NK-92 treated with Interleukin-12 subunit alpha and Interleukin-12 subunit beta, amount 100 ng/mL, for 24 hours (cell line): ENCODE measurements around the gene NAMPT.
"Not testable (repeated sequence)": the region's sequence is repeated elsewhere in the genome, so short reads cannot be mapped to it uniquely, and the experiment has no call there.

ENCODE experiments used
- DNase-seq: peaks from one replicate; lab custom pipeline; 2025; lab: John Stamatoyannopoulos, UW

Gene NAMPT

GRCh38 chr7:106304568-106304967 is 19.8 kb upstream of the NAMPT start:
- no peak for DNase-seq

GRCh38 chr7:106298631-106299030 is 13.8 kb upstream of the NAMPT start:
- not testable (repeated sequence) for DNase-seq

GRCh38 chr7:106298155-106298554 is 13.4 kb upstream of the NAMPT start:
- DNase-seq: not testable (repeated sequence)

- DNase-seq: no peak
Measured at GRCh38 chr7:106294334-106294733, 9.6 kb upstream of the NAMPT start.

- no peak for DNase-seq
Measured at GRCh38 chr7:106291247-106291646, 6.5 kb upstream of the NAMPT start.

- DNase-seq: no peak
Measured at GRCh38 chr7:106290319-106290718, 5.5 kb upstream of the NAMPT start.

GRCh38 chr7:106289848-106290247 is 5.1 kb upstream of the NAMPT start:
- DNase-seq: no peak

- no peak for DNase-seq
Measured at GRCh38 chr7:106288263-106288662, 3.5 kb upstream of the NAMPT start.

GRCh38 chr7:106287786-106288185 is 3.0 kb upstream of the NAMPT start:
- no peak for DNase-seq

GRCh38 chr7:106285855-106286492 is 1.2 kb upstream of the NAMPT start:
- DNase-seq: no peak

- peak; percentile 100 for DNase-seq
Measured at GRCh38 chr7:106285051-106285854, 470 bp upstream of the NAMPT start.

- peak; percentile 78 for DNase-seq
Measured at GRCh38 chr7:106283831-106284713, 711 bp downstream of the NAMPT start.

GRCh38 chr7:106283501-106283830 is 1.3 kb downstream of the NAMPT start:
- DNase-seq: no peak

GRCh38 chr7:106282852-106283251 is 1.9 kb downstream of the NAMPT start:
- DNase-seq: no peak

- DNase-seq: no peak
Measured at GRCh38 chr7:106282390-106282789, 2.4 kb downstream of the NAMPT start.

GRCh38 chr7:106281585-106282318 is 3.0 kb downstream of the NAMPT start:
- DNase-seq: no peak

GRCh38 chr7:106281127-106281526 is 3.7 kb downstream of the NAMPT start:
- DNase-seq: no peak

- no peak for DNase-seq
Measured at GRCh38 chr7:106279425-106280197, 5.2 kb downstream of the NAMPT start.

- no peak for DNase-seq
Measured at GRCh38 chr7:106278695-106279094, 6.1 kb downstream of the NAMPT start.

- DNase-seq: no peak
Measured at GRCh38 chr7:106277976-106278375, 6.8 kb downstream of the NAMPT start.

- DNase-seq: no peak
Measured at GRCh38 chr7:106276513-106276912, 8.3 kb downstream of the NAMPT start.
